Heart right ventricle (tissue), 16 donors: Measurements from ENCODE around the gene CCDC178. TPM values are rescaled to one million over a fixed set of nuclear protein-coding genes. Genes with fewer than 3 reads are reported as not detected.

ENCODE experiments used
- ATAC-seq, 8 donors: fragments of 200-7000 bp; cut with Tn5 transposase; one replicate each; pipeline ENCODE4 v1.9.1; 2020; ENCODE audit warnings: mild to moderate bottlenecking in 8 of 8, moderate library complexity in 8 of 8, moderate number of reproducible peaks in 1 of 8
- DNase-seq, 2 donors: peaks; one replicate each; pipeline ENCODE4 v3.0.0-alpha.2; 2020
- H3K27ac ChIP-seq, 10 donors: fragments of 200-600 bp; sonication (generic) in 2 of 10; one replicate each; pipeline versions ENCODE4 v1.5.0 to v1.8.0; 2020 to 2022; ENCODE audit warnings: mild to moderate bottlenecking in 3 of 10
- H3K27me3 ChIP-seq, 7 donors: fragments of 200-600 bp; one replicate each; pipeline ENCODE4 v1.8.0; 2021 to 2022; ENCODE audit warnings: mild to moderate bottlenecking in 2 of 7
- H3K36me3 ChIP-seq, 9 donors: fragments of 200-600 bp; sonication (generic) in 1 of 9; one replicate each; pipeline versions ENCODE4 v1.5.0 to v1.8.0; 2020 to 2022; ENCODE audit warnings: mild to moderate bottlenecking in 2 of 9
- H3K4me1 ChIP-seq, 9 donors: fragments of 200-600 bp; sonication (generic) in 1 of 9; one replicate each; pipeline versions ENCODE4 v1.5.0 to v1.8.0; 2020 to 2022; ENCODE audit warnings: mild to moderate bottlenecking in 4 of 9
- H3K4me3 ChIP-seq, 10 donors: fragments of 200-600 bp; sonication (generic) in 2 of 10; one replicate each; pipeline versions ENCODE4 v1.5.0 to v1.8.0; 2020 to 2022; ENCODE audit warnings: mild to moderate bottlenecking in 7 of 10, moderate library complexity in 2 of 10
- H3K9me3 ChIP-seq, 11 donors: fragments of 200-600 bp in 10 of 11; sonication (generic) in 2 of 11; one replicate each; pipeline versions ENCODE4 v1.5.0 to v1.8.0; 2013 to 2022; ENCODE audit warnings: mild to moderate bottlenecking in 2 of 11, control low read depth in 1 of 11, moderate library complexity in 1 of 11
- CTCF ChIP-seq, 9 donors: fragments of 200-600 bp; sonication (generic) in 2 of 9; IDR thresholded peaks; one replicate each; pipeline versions ENCODE4 v1.5.0 to v1.8.0; 2021 to 2022; ENCODE audit warnings: antibody characterized with exemption in 9 of 9, mild to moderate bottlenecking in 5 of 9, moderate library complexity in 1 of 9
- WGBS, 2 donors: extraction: QIAGEN DNeasy Blood & Tissue Kit; methylation state at CpG; one replicate each; pipeline ENCODE4 v1.1.7; 2013; ENCODE audit warnings: inconsistent platforms in 1 of 2; 5-methylcytosine and 5-hydroxymethylcytosine counted together
- intact Hi-C, 10 donors: fragments of 100-400 bp; cut with DNase I; formaldehyde crosslinking; loops; one replicate each; pipeline versions ENCODE4 v1.11.1 to v1.14.2; 2022
- polyA plus RNA-seq, 2 donors: library from polyadenylated mRNA; stranded (reverse); fragments of 200-250 nt; gene quantifications; one replicate each; pipeline ENCODE4 v1.2.3, GENCODE V29; 2013
- total RNA-seq, 10 donors: library from RNA; stranded (reverse); fragmentation: NEBNext Ultra II Directional in 3 of 10; extraction: Animal tissue kit (Norgen Biotek cat#: 25700) in 3 of 10; gene quantifications; one replicate each; pipeline versions ENCODE4 v1.2.1 to v1.2.4, GENCODE V29; 2021 to 2023
- donor health status: Arrhythmogenic right ventricular cardiomyopathy.
- donor health status: ischemic (EF 13 %, LVEDD 7.1; RV severe dilation, severe dysfunction).
- donor health status: healthy with polysubstance abuse.
- donor health status: DM: no; HTN: yes; CAD: no.
- donor health status: DM: no; HTN: no; CAD: no.
- donor health status: ischemic (EF 25% LVEDD 6.9; RV normal size, moderate dysfunction).
- donor health status: ischemic (EF 25% LVEDD 5.7; RV mildly dilated, moderate dysfunction).
- donor health status: healthy.
- donor health status: DM: yes; HTN: yes; CAD: no.
- donor health status: Ischemic cardiomyopathy.
- donor health status: ischemic (EF 35%, LVEDD 5.7; RV mildly dilated, moderate dysfunction).
- donor health status: nonischemic (EF 11% LVEDD 7.7; RV severe dilation, severe dysfunction).
- donor health status: DM: yes; HTN: yes; CAD: no.
- donor health status: PGD.
- donor health status: ischemic (EF 29% LVEDD 5.4; RV normal size, mild dysfunction).
- donor health status: nonischemic (EF 23%, LVEDD 6.1; RV moderate dilation, normal function).

CCDC178 gene
- total and polyA plus RNA-seq, 12 donors: 0.28 to 1.5 (median 0.43) TPM; not detected in 6

DNA sequence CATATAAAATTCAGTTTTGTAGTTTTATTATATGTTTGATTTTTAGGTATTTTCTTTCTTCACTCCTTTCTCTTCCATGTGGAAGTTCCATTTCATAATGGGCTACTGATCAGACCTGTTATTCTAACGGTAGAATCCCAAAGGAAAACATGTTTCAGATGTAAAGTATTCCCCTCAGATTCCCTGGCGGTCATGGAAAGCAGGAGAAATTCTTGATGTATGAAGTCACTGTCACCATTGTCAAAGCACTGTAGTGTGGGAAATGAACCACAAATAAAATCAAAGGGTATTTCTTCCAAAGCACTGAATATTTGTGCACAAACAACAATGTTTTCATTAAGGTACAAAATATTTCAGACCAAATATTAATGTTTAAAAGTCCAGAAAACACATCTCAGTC is 430.4 kb downstream of the CCDC178 start:
- no peaks in the 10 kb centered on the region for H3K36me3 ChIP-seq
- DNase-seq (no peak), ATAC-seq (no peak)
- no peaks in the 10 kb centered on the region for H3K4me1 ChIP-seq
- H3K9me3 ChIP-seq: peaks cover 0 to 5% (median 0%) of the 10 kb centered on the region in 11 donors
- WGBS, 2 donors: 10 to 11% methylated on average over 2 of the region's 2 CpGs
- H3K27ac ChIP-seq: no peak overlapping the region
- no peaks in the 10 kb centered on the region for H3K27me3 ChIP-seq
- no peak for TF ChIP-seq CTCF (IDR thresholded peaks at IDR 0.05)
- no peak overlapping the region for H3K4me3 ChIP-seq
- intact Hi-C loops: no loop called here

DNA sequence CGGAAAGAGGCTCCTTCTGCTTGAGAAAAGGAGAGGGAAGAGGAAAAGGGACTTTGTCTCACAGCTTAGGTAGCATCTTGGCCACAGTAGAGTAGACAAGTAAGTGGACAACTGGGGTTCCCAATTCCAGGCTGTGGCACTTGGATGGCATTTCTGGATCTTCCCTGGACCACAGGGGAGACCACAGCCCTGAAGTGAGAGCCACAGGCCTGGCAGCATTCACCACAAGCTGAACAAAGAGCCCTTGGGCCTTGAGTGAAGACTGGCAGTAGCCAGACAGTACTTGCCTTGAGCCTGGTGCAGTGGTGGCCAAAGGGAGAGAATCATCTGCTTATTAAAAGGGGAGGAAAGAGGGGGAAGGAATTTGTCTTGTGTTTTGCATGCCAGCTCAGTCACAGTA is 441.6 kb downstream of the CCDC178 start:
- intact Hi-C loops: no loop called here
- no peak for TF ChIP-seq CTCF (IDR thresholded peaks at IDR 0.05)
- WGBS, 2 donors: 78 to 83% methylated on average over 1 of the region's 1 CpG

GRCh38 chr18:32998285-32998684 is 442.2 kb downstream of the CCDC178 start:
- Histone ChIP-seq H3K4me3 (no peak overlapping the region), H3K4me1 (no peaks in the 10 kb centered on the region), H3K36me3 (no peaks in the 10 kb centered on the region), H3K9me3 (peaks cover 0 to 48% (median 0%) of the 10 kb centered on the region in 11 donors), H3K27ac (no peak overlapping the region), H3K27me3 (no peaks in the 10 kb centered on the region)
- 57 to 71% methylated on average over 3 of the region's 3 CpGs for WGBS, 2 donors
- intact Hi-C loops: no loop called here
- ATAC-seq: no peak
- no peak for DNase-seq
- TF ChIP-seq CTCF (IDR thresholded peaks at IDR 0.05): no peak

More for the DNA sequence above, 441.6 kb downstream of the CCDC178 start:
- Histone ChIP-seq H3K4me3 (no peak overlapping the region), H3K4me1 (no peaks in the 10 kb centered on the region), H3K36me3 (no peaks in the 10 kb centered on the region), H3K9me3 (peaks cover 0 to 52% (median 0%) of the 10 kb centered on the region in 11 donors), H3K27ac (no peak overlapping the region), H3K27me3 (no peaks in the 10 kb centered on the region)
- no peak for DNase-seq
- ATAC-seq: no peak

DNA sequence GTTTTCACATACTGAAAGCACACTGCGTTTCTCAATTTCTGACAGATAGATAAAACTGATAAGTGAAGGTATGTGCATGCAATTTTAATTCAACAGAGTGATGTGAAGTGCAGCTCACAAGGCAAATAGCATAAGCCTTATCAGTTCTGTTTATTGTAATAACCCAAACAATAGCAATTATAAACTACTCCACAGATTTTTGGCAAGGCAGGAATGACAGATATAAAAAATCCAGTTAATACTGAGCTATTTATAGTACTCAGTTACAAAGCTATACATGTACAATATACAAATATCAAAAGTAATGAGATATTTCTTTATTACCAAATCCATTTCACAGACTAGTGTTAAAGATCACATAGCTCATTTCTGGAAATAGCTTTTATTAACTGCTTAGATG is 456.8 kb downstream of the CCDC178 start:
- Histone ChIP-seq H3K27ac (no peak overlapping the region), H3K4me3 (no peak overlapping the region), H3K27me3 (no peaks in the 10 kb centered on the region), H3K36me3 (no peaks in the 10 kb centered on the region), H3K9me3 (no peaks in the 10 kb centered on the region), H3K4me1 (no peaks in the 10 kb centered on the region)
- ATAC-seq (no peak), DNase-seq (no peak)
- no peak for TF ChIP-seq CTCF (IDR thresholded peaks at IDR 0.05)
- intact Hi-C loops: no loop called here
- 51 to 61% methylated on average over 1 of the region's 1 CpG for WGBS, 2 donors
